GM13976 (cell line): ENCODE results near the gene SFMBT2.

Experiments used
- DNase-seq: peaks from one replicate; pipeline ENCODE4 v3.0.0; 2012; ENCODE audit warnings: low spot score
- CTCF ChIP-seq: IDR thresholded peaks from 2 replicates; pipeline ENCODE4 v1.5.1; 2012; ENCODE audit warnings: borderline replicate concordance, mild to moderate bottlenecking; ENCODE audit not compliant: insufficient read depth; ENCODE audit errors: extremely low read depth, missing control alignments, control extremely low read depth
- in situ Hi-C: fragments of 300-500 bp; cut with MboI; formaldehyde crosslinking; loops from one replicate; pipeline ENCODE4 v1.12.0; 2022; ENCODE audit warnings: low sequenced_read_pairs, mixed read lengths, inconsistent platforms; ENCODE audit not compliant: unreplicated experiment

Gene SFMBT2

GRCh38 chr10:7239312-7239985 lies 171.4 kb downstream of the SFMBT2 start:
- no peak for TF ChIP-seq CTCF
- in situ Hi-C loops = no loop called here
- DNase-seq = no peak

- TF ChIP-seq CTCF = no peak
- in situ Hi-C loops = no loop called here
- DNase-seq = no peak
Measured at GRCh38 chr10:7235376-7235775, 175.5 kb downstream of the SFMBT2 start.

GRCh38 chr10:7234109-7234508 lies 176.7 kb downstream of the SFMBT2 start:
- in situ Hi-C loops = no loop called here
- no peak for TF ChIP-seq CTCF
- no peak for DNase-seq

GRCh38 chr10:7233259-7233991 lies 177.4 kb downstream of the SFMBT2 start:
- no peak for DNase-seq
- in situ Hi-C loops = no loop called here
- TF ChIP-seq CTCF = no peak

- DNase-seq = no peak
- TF ChIP-seq CTCF = no peak
- in situ Hi-C loops = no loop called here
Measured at GRCh38 chr10:7231509-7232414, 179.1 kb downstream of the SFMBT2 start.

GRCh38 chr10:7230951-7231350 lies 179.9 kb downstream of the SFMBT2 start:
- no peak for DNase-seq
- no peak for TF ChIP-seq CTCF
- in situ Hi-C loops = no loop called here
